K562 (cell line): ENCODE data around the gene BRAF.

Experiments
- POLR2A ChIP-seq: fragments of 450-650 bp; conservative IDR thresholded peaks from 2 replicates; pipeline ENCODE4 v1.6.1; 2016
- RNF2 ChIP-seq: sonication (generic); IDR thresholded peaks from 2 replicates; pipeline ENCODE4 v1.6.1; 2016
- SRF ChIP-seq, 2 experiments: fragments of 250-450, 450-650 bp in 1 of 2; sonication (Bioruptor Pico) in 1 of 2; sonication (generic) in 1 of 2; formaldehyde crosslinking; IDR thresholded peaks; 2 replicates each; pipeline versions ENCODE4 v1.5.0 to v1.5.1; 2020 to 2022; ENCODE audit warnings: mild to moderate bottlenecking in 1 of 2, missing genetic modification reagents in 1 of 2
- YY1 ChIP-seq, 3 experiments: IDR thresholded peaks; 2 replicates each; pipeline ENCODE4 v1.6.1; 2011; ENCODE audit warnings: low read length in 2 of 3, mild to moderate bottlenecking in 2 of 3, moderate library complexity in 2 of 3, borderline replicate concordance in 1 of 3, control low read depth in 1 of 3, low read depth in 1 of 3; ENCODE audit not compliant: insufficient read depth in 3 of 3, insufficient replicate concordance in 2 of 3, control insufficient read depth in 1 of 3, insufficient read length in 1 of 3; ENCODE audit errors: extremely low read depth in 1 of 3
- ZBTB17 ChIP-seq: fragments of 450-650 bp; formaldehyde crosslinking; IDR thresholded peaks from 2 replicates; pipeline ENCODE4 v1.4.0; 2020; ENCODE audit warnings: mild to moderate bottlenecking
- ZBTB7A ChIP-seq: IDR thresholded peaks from 2 replicates; pipeline ENCODE4 v1.6.1; 2011; ENCODE audit warnings: low read depth, mild to moderate bottlenecking, low read length, moderate library complexity, borderline replicate concordance; ENCODE audit not compliant: control insufficient read depth
- TF ChIP-seq, protein P1 (sequence below): sonication (generic); formaldehyde crosslinking; IDR thresholded peaks from 2 replicates; pipeline ENCODE4 v1.8.0; 2023; ENCODE audit warnings: mild to moderate bottlenecking, missing genetic modification reagents
- TF ChIP-seq, protein P2 (sequence below), 3 experiments: IDR thresholded peaks in 2 of 3; conservative IDR thresholded peaks in 1 of 3; 2 replicates each; pipeline ENCODE4 v1.5.1; 2011 to 2012; ENCODE audit warnings: low read length in 3 of 3, mild to moderate bottlenecking in 3 of 3, control low read depth in 2 of 3, improper control_type of control experiment in 1 of 3, inconsistent platforms in 1 of 3, low read depth in 1 of 3, mixed read lengths in 1 of 3, moderate library complexity in 1 of 3; ENCODE audit not compliant: insufficient read depth in 2 of 3

DNA sequence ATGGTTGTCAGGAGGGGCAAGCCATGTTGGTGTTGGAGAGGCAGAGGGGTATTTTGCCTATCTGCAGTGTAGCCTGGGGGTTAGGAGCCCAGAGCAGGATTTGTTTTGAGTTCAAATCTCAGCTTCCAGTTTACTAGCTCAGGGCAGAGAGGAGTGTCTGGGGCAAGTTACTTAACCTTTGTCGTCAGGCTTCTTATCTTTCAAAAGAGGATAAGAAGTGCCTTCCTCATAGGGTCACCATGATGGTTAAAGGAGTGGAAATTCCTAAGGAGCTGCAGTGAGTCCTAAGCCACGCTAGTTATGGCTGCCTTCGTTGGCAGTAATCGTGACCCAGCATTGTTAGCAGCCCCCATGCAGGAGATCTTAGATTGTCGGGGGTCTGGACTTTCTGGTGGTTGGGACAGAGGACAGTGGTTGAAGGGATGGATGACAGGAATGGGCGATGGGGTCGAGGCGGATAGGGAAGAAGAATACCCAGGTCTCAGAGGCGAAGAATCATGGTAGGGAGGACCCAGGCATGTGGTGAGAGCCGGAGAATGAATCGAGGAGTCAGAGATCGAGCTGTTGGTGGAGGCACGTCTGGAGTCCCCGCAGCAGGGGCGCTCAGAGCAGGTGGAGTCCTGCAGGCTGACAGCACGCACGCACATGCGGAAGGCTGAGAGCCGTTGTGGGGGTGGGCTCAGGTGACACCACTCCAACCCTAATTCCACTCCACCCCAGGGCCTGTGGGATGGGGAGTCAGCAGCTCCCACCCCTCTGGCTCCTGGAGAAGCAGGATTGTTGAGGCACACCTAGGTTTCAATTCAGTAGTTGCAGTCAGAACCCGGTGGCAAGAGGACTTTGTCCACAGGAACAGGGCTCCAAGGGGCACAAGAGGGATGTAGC is 240.4 kb downstream of the BRAF start:
- TF ChIP-seq, protein P1, sequence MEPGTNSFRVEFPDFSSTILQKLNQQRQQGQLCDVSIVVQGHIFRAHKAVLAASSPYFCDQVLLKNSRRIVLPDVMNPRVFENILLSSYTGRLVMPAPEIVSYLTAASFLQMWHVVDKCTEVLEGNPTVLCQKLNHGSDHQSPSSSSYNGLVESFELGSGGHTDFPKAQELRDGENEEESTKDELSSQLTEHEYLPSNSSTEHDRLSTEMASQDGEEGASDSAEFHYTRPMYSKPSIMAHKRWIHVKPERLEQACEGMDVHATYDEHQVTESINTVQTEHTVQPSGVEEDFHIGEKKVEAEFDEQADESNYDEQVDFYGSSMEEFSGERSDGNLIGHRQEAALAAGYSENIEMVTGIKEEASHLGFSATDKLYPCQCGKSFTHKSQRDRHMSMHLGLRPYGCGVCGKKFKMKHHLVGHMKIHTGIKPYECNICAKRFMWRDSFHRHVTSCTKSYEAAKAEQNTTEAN (CRISPR knock-in tag): no peak
- TF ChIP-seq SRF (CRISPR knock-in tag; IDR thresholded peaks at IDR 0.05) (no peak), POLR2A (no peak), ZBTB7A (no peak), ZBTB17 (CRISPR knock-in tag) (no peak), YY1 (IDR thresholded peaks at IDR 0.05; ENCODE audit: borderline replicate concordance in 1 of 3, control insufficient read depth in 1 of 3, extremely low read depth in 1 of 3, insufficient read depth in 3 of 3, insufficient read length in 1 of 3, insufficient replicate concordance in 2 of 3, low read depth in 1 of 3, low read length in 2 of 3) (no peak), RNF2 (no peak)
- TF ChIP-seq, protein P2, sequence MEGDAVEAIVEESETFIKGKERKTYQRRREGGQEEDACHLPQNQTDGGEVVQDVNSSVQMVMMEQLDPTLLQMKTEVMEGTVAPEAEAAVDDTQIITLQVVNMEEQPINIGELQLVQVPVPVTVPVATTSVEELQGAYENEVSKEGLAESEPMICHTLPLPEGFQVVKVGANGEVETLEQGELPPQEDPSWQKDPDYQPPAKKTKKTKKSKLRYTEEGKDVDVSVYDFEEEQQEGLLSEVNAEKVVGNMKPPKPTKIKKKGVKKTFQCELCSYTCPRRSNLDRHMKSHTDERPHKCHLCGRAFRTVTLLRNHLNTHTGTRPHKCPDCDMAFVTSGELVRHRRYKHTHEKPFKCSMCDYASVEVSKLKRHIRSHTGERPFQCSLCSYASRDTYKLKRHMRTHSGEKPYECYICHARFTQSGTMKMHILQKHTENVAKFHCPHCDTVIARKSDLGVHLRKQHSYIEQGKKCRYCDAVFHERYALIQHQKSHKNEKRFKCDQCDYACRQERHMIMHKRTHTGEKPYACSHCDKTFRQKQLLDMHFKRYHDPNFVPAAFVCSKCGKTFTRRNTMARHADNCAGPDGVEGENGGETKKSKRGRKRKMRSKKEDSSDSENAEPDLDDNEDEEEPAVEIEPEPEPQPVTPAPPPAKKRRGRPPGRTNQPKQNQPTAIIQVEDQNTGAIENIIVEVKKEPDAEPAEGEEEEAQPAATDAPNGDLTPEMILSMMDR (IDR thresholded peaks at IDR 0.05 in 2 of 3, conservative IDR thresholded peaks at IDR 0.05 in 1 of 3; ENCODE audit: insufficient read depth in 2 of 3, low read depth in 1 of 3, low read length in 3 of 3): no peak
